ENCODE results near the gene ACAD11. TPM values are rescaled to one million over a fixed set of nuclear protein-coding genes. Genes with fewer than 3 reads are reported as not detected.

ACAD11 gene
- total RNA-seq, 1 donor from 2014 or later: 18.9 TPM

GRCh38 chr3:132530624-132531023 lies 129.0 kb downstream of the ACAD11 start:
- Mint-ChIP-seq H3K27ac (no peak overlapping the region), H3K4me3 (no peak overlapping the region), H3K4me1 (peaks cover 4% of the 10 kb centered on the region), H3K27me3 (no peaks in the 10 kb centered on the region), H3K9me3 (no peaks in the 10 kb centered on the region), H3K36me3 (ENCODE audit: low read depth) (peaks cover 36% of the 10 kb centered on the region)
- DNase-seq: no peak
- intact Hi-C loops (cut with micrococcal nuclease): no loop called here

- Mint-ChIP-seq H3K9me3 (no peaks in the 10 kb centered on the region), H3K27me3 (no peaks in the 10 kb centered on the region), H3K4me3 (peak overlapping the region; percentile 47), H3K36me3 (ENCODE audit: low read depth) (peaks cover 60% of the 10 kb centered on the region), H3K4me1 (peaks cover 27% of the 10 kb centered on the region), H3K27ac (peak overlapping the region; percentile 31)
- intact Hi-C loops (cut with micrococcal nuclease): loop anchor here (1.0 kb wide), 1 partner anchor 28 kb away; no protein-coding TSS in a partner anchor
- DNase-seq: peak; percentile 72
These were observed 137.3 kb downstream of the ACAD11 start for GRCh38 chr3:132522353-132522752.

GRCh38 chr3:132521901-132522300 lies 137.7 kb downstream of the ACAD11 start:
- DNase-seq: no peak
- Mint-ChIP-seq H3K4me3 (peak overlapping the region; percentile 47), H3K27ac (no peak overlapping the region), H3K9me3 (no peaks in the 10 kb centered on the region), H3K36me3 (ENCODE audit: low read depth) (peaks cover 63% of the 10 kb centered on the region), H3K4me1 (peaks cover 27% of the 10 kb centered on the region), H3K27me3 (no peaks in the 10 kb centered on the region)
- intact Hi-C loops (cut with micrococcal nuclease): loop anchor here (1.0 kb wide), 1 partner anchor 28 kb away; no protein-coding TSS in a partner anchor

- H3K36me3 Mint-ChIP-seq (ENCODE audit: low read depth): peaks cover 57% of the 10 kb centered on the region
- DNase-seq: no peak
- peaks cover 25% of the 10 kb centered on the region for H3K4me1 Mint-ChIP-seq
- no peak overlapping the region for H3K4me3 Mint-ChIP-seq
- no peaks in the 10 kb centered on the region for H3K9me3 Mint-ChIP-seq
- no peaks in the 10 kb centered on the region for H3K27me3 Mint-ChIP-seq
- intact Hi-C loops (cut with micrococcal nuclease): no loop called here
- H3K27ac Mint-ChIP-seq: peak overlapping the region; percentile 17
These were observed 139.7 kb downstream of the ACAD11 start for GRCh38 chr3:132519914-132520313.

- Mint-ChIP-seq H3K27ac (no peak overlapping the region), H3K4me1 (peaks cover 18% of the 10 kb centered on the region), H3K27me3 (no peaks in the 10 kb centered on the region), H3K4me3 (no peak overlapping the region), H3K9me3 (no peaks in the 10 kb centered on the region), H3K36me3 (ENCODE audit: low read depth) (peaks cover 57% of the 10 kb centered on the region)
- DNase-seq: no peak
- intact Hi-C loops (cut with micrococcal nuclease): no loop called here
These were observed 142.3 kb downstream of the ACAD11 start for GRCh38 chr3:132517311-132517710.

GRCh38 chr3:132513057-132513456 lies 146.6 kb downstream of the ACAD11 start:
- Mint-ChIP-seq H3K27ac (no peak overlapping the region), H3K4me1 (peaks cover 3% of the 10 kb centered on the region), H3K4me3 (no peak overlapping the region), H3K36me3 (ENCODE audit: low read depth) (peaks cover 51% of the 10 kb centered on the region), H3K27me3 (no peaks in the 10 kb centered on the region), H3K9me3 (no peaks in the 10 kb centered on the region)
- intact Hi-C loops (cut with micrococcal nuclease): no loop called here
- no peak for DNase-seq

GRCh38 chr3:132509506-132509905 lies 150.1 kb downstream of the ACAD11 start:
- no peak for DNase-seq
- H3K27me3 Mint-ChIP-seq: no peaks in the 10 kb centered on the region
- no peak overlapping the region for H3K27ac Mint-ChIP-seq
- no peak overlapping the region for H3K4me3 Mint-ChIP-seq
- no peaks in the 10 kb centered on the region for H3K9me3 Mint-ChIP-seq
- peaks cover 3% of the 10 kb centered on the region for H3K4me1 Mint-ChIP-seq
- peaks cover 49% of the 10 kb centered on the region for H3K36me3 Mint-ChIP-seq (ENCODE audit: low read depth)
- intact Hi-C loops (cut with micrococcal nuclease): no loop called here

GRCh38 chr3:132509096-132509495 lies 150.5 kb downstream of the ACAD11 start:
- Mint-ChIP-seq H3K27ac (no peak overlapping the region), H3K36me3 (ENCODE audit: low read depth) (peaks cover 46% of the 10 kb centered on the region), H3K9me3 (no peaks in the 10 kb centered on the region), H3K4me3 (no peak overlapping the region), H3K4me1 (peaks cover 3% of the 10 kb centered on the region), H3K27me3 (no peaks in the 10 kb centered on the region)
- no peak for DNase-seq
- intact Hi-C loops (cut with micrococcal nuclease): no loop called here

Other genes starting within 250 kb of the ACAD11 start
- gene DNAJC13, start 242.3 kb downstream of the ACAD11 start, total RNA-seq: 33.6 and 34.0 TPM in 2 replicates
- gene ACKR4, start 62.5 kb downstream of the ACAD11 start, total RNA-seq: 0.26 and 0.58 TPM in 2 replicates
- 81.9 and 85.1 TPM in 2 replicates for gene UBA5, start 520 bp upstream of the ACAD11 start, total RNA-seq
- 13.4 and 16.8 TPM in 2 replicates for gene NPHP3, start 62.6 kb upstream of the ACAD11 start, total RNA-seq

Measured in activated CD4-positive, alpha-beta T cell treated with anti-CD3 and anti-CD28 coated beads, Interleukin-2, amount 10 ng/mL, durations not matched to agents 24 days and 14 days (primary cell).